GM19238 (cell line): ENCODE results near the gene SRGAP2C.
"Not testable (repeated sequence)": the region's sequence is repeated elsewhere in the genome, so short reads cannot be mapped to it uniquely, and the experiment has no call there.

ENCODE experiments used
- DNase-seq: peaks from one replicate; pipeline ENCODE4 v3.0.0; 2011; ENCODE audit warnings: low spot score; ENCODE audit not compliant: insufficient read length

SRGAP2C gene

GRCh38 chr1:121332599-121333562 lies 148.1 kb downstream of the SRGAP2C start:
- not testable (repeated sequence) for DNase-seq

GRCh38 chr1:121337958-121338357 lies 153.2 kb downstream of the SRGAP2C start:
- not testable (repeated sequence) for DNase-seq

GRCh38 chr1:121339611-121340010 lies 154.8 kb downstream of the SRGAP2C start:
- DNase-seq: not testable (repeated sequence)

- DNase-seq: not testable (repeated sequence)
Observed at GRCh38 chr1:121343311-121343906, 158.6 kb downstream of the SRGAP2C start.

- DNase-seq: not testable (repeated sequence)
Observed at GRCh38 chr1:121344355-121344754, 159.6 kb downstream of the SRGAP2C start.

GRCh38 chr1:121346654-121347053 lies 161.9 kb downstream of the SRGAP2C start:
- not testable (repeated sequence) for DNase-seq

GRCh38 chr1:121347476-121347875 lies 162.7 kb downstream of the SRGAP2C start:
- not testable (repeated sequence) for DNase-seq

- DNase-seq: not testable (repeated sequence)
Observed at GRCh38 chr1:121348115-121348514, 163.3 kb downstream of the SRGAP2C start.

- not testable (repeated sequence) for DNase-seq
Observed at GRCh38 chr1:121349332-121349967, 164.7 kb downstream of the SRGAP2C start.

GRCh38 chr1:121355711-121356420 lies 171.1 kb downstream of the SRGAP2C start:
- not testable (repeated sequence) for DNase-seq

GRCh38 chr1:121356819-121357218 lies 172.0 kb downstream of the SRGAP2C start:
- not testable (repeated sequence) for DNase-seq

GRCh38 chr1:121360531-121360930 lies 175.8 kb downstream of the SRGAP2C start:
- not testable (repeated sequence) for DNase-seq

GRCh38 chr1:121361451-121362233 lies 176.9 kb downstream of the SRGAP2C start:
- not testable (repeated sequence) for DNase-seq

GRCh38 chr1:121362234-121362883 lies 177.6 kb downstream of the SRGAP2C start:
- DNase-seq: not testable (repeated sequence)

GRCh38 chr1:121365316-121365715 lies 180.5 kb downstream of the SRGAP2C start:
- DNase-seq: not testable (repeated sequence)

GRCh38 chr1:121365723-121366122 lies 180.9 kb downstream of the SRGAP2C start:
- DNase-seq: not testable (repeated sequence)

- DNase-seq: not testable (repeated sequence)
Observed at GRCh38 chr1:121366171-121366570, 181.4 kb downstream of the SRGAP2C start.

GRCh38 chr1:121368910-121369309 lies 184.1 kb downstream of the SRGAP2C start:
- DNase-seq: not testable (repeated sequence)

- not testable (repeated sequence) for DNase-seq
Observed at GRCh38 chr1:121369959-121370358, 185.2 kb downstream of the SRGAP2C start.
